CMK (cell line): ENCODE measurements around the gene PTPN13.

Experiments
- DNase-seq: peaks from one replicate; pipeline ENCODE4 v3.0.0-alpha.2; 2010; ENCODE audit warnings: low read depth

The PTPN13 gene

GRCh38 chr4:86593688-86594558 lies at the start of gene PTPN13:
PTPN13 (plus strand) TSS chr4:86594315; CDS start chr4:86635257, 40,942 bp downstream.
- DNase-seq: peak; percentile 95

GRCh38 chr4:86547140-86547539 lies 47.0 kb upstream of the PTPN13 start:
- no peak for DNase-seq

- no peak for DNase-seq
Measured at GRCh38 chr4:86549163-86549788, 44.8 kb upstream of the PTPN13 start.

- DNase-seq: no peak
Measured at GRCh38 chr4:86551387-86551786, 42.7 kb upstream of the PTPN13 start.

- DNase-seq: no peak
Measured at GRCh38 chr4:86554646-86555045, 39.5 kb upstream of the PTPN13 start.

- DNase-seq: no peak
Measured at GRCh38 chr4:86556791-86557415, 37.2 kb upstream of the PTPN13 start.

GRCh38 chr4:86557526-86557925 lies 36.6 kb upstream of the PTPN13 start:
- no peak for DNase-seq

GRCh38 chr4:86558258-86558657 lies 35.9 kb upstream of the PTPN13 start:
- no peak for DNase-seq

GRCh38 chr4:86558797-86559196 lies 35.3 kb upstream of the PTPN13 start:
- no peak for DNase-seq

GRCh38 chr4:86560447-86560846 lies 33.7 kb upstream of the PTPN13 start:
- no peak for DNase-seq

GRCh38 chr4:86561256-86561655 lies 32.9 kb upstream of the PTPN13 start:
- no peak for DNase-seq

GRCh38 chr4:86563416-86563815 lies 30.7 kb upstream of the PTPN13 start:
- no peak for DNase-seq

GRCh38 chr4:86564795-86565194 lies 29.3 kb upstream of the PTPN13 start:
- DNase-seq: peak; percentile 81

- peak; percentile 58 for DNase-seq
Measured at GRCh38 chr4:86565651-86566050, 28.5 kb upstream of the PTPN13 start.

- no peak for DNase-seq
Measured at GRCh38 chr4:86569103-86569870, 24.8 kb upstream of the PTPN13 start.

- DNase-seq: no peak
Measured at GRCh38 chr4:86579941-86580340, 14.2 kb upstream of the PTPN13 start.

GRCh38 chr4:86582410-86582809 lies 11.7 kb upstream of the PTPN13 start:
- no peak for DNase-seq

GRCh38 chr4:86586160-86586572 lies 7.9 kb upstream of the PTPN13 start:
- DNase-seq: no peak

GRCh38 chr4:86586626-86587380 lies 7.3 kb upstream of the PTPN13 start:
- DNase-seq: no peak

GRCh38 chr4:86587381-86588140 lies 6.6 kb upstream of the PTPN13 start:
- DNase-seq: no peak
